Measurements from ENCODE around the gene NPLOC4.

Gene NPLOC4

GRCh38 chr17:81576621-81577277 lies 60.2 kb downstream of the NPLOC4 start:
- peaks cover 89% of the 10 kb centered on the region for H3K36me3 ChIP-seq (ENCODE audit: insufficient read depth, low read length)
- no peaks in the 10 kb centered on the region for H3K4me1 ChIP-seq (ENCODE audit: insufficient read depth, low read length)
- no peak overlapping the region for H2AFZ ChIP-seq (ENCODE audit: low read depth, low read length)
- ATAC-seq (ENCODE audit: insufficient read depth, low read depth) (no peak), DNase-seq (no peak)
- no peak overlapping the region for H3K9ac ChIP-seq (ENCODE audit: low read depth, low read length)
- no peaks in the 10 kb centered on the region for H3K27me3 ChIP-seq (ENCODE audit: insufficient read depth, low read length, poor library complexity)
- no peak overlapping the region for H3K4me3 ChIP-seq (ENCODE audit: low read depth in 1 of 2, low read length in 2 of 2)
- H3K4me2 ChIP-seq (ENCODE audit: insufficient read depth, low read length) = no peak overlapping the region
- H3K9me3 ChIP-seq (ENCODE audit: insufficient read depth, low read length, severe bottlenecking) = no peaks in the 10 kb centered on the region
- peaks cover 27% of the 10 kb centered on the region for H3K79me2 ChIP-seq (ENCODE audit: insufficient read depth, low read length)
- H3K27ac ChIP-seq (ENCODE audit: low read length) = no peak overlapping the region
- TF ChIP-seq CTCF (IDR thresholded peaks at IDR 0.05; ENCODE audit: borderline replicate concordance, extremely low read depth, low read length, poor library complexity, severe bottlenecking) = no peak
- no peak for TF ChIP-seq EZH2 (IDR thresholded peaks at IDR 0.05; ENCODE audit: borderline replicate concordance, low read depth, low read length, severe bottlenecking)
- peaks cover 42% of the 10 kb centered on the region for H4K20me1 ChIP-seq (ENCODE audit: insufficient read depth, low read length)

DNA sequence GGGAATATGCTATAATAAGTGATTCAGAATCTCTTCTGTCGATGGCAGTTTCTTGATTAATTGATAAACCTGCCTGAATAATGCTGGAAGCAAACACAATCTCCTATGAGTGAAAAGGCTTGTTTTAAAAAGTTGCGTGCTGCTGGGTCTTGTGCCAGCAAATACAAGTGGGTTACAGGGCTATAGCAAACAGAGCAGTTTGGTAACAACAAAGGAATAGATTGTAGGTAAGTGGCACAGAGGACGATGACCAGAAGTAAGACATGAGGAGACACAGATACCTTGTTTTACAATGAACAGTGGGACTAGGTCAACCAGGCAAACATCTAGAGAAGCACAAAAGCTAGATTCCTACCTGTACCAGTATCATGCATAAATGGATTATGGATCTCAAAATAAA lies 61.1 kb downstream of the NPLOC4 start:
- Histone ChIP-seq H3K4me2 (ENCODE audit: insufficient read depth, low read length) (no peak overlapping the region), H3K9me3 (ENCODE audit: insufficient read depth, low read length, severe bottlenecking) (no peaks in the 10 kb centered on the region), H3K79me2 (ENCODE audit: insufficient read depth, low read length) (peaks cover 24% of the 10 kb centered on the region), H3K27me3 (ENCODE audit: insufficient read depth, low read length, poor library complexity) (no peaks in the 10 kb centered on the region), H3K9ac (ENCODE audit: low read depth, low read length) (no peak overlapping the region), H3K4me1 (ENCODE audit: insufficient read depth, low read length) (no peaks in the 10 kb centered on the region), H2AFZ (ENCODE audit: low read depth, low read length) (no peak overlapping the region), H3K36me3 (ENCODE audit: insufficient read depth, low read length) (peaks cover 92% of the 10 kb centered on the region), H3K4me3 (ENCODE audit: low read depth in 1 of 2, low read length in 2 of 2) (no peak overlapping the region), H4K20me1 (ENCODE audit: insufficient read depth, low read length) (peaks cover 41% of the 10 kb centered on the region), H3K27ac (ENCODE audit: low read length) (no peak overlapping the region)
- TF ChIP-seq EZH2 (IDR thresholded peaks at IDR 0.05; ENCODE audit: borderline replicate concordance, low read depth, low read length, severe bottlenecking) = no peak
- TF ChIP-seq CTCF (IDR thresholded peaks at IDR 0.05; ENCODE audit: borderline replicate concordance, extremely low read depth, low read length, poor library complexity, severe bottlenecking) = no peak
- DNase-seq (no peak), ATAC-seq (ENCODE audit: insufficient read depth, low read depth) (no peak)

- H4K20me1 ChIP-seq (ENCODE audit: insufficient read depth, low read length) = peaks cover 29% of the 10 kb centered on the region
- no peak overlapping the region for H3K27ac ChIP-seq (ENCODE audit: low read length)
Measured at GRCh38 chr17:81574643-81574956, 62.3 kb downstream of the NPLOC4 start.

More at GRCh38 chr17:81574643-81574956, 62.3 kb downstream of the NPLOC4 start:
- no peaks in the 10 kb centered on the region for H3K4me1 ChIP-seq (ENCODE audit: insufficient read depth, low read length)
- H3K9me3 ChIP-seq (ENCODE audit: insufficient read depth, low read length, severe bottlenecking) = no peaks in the 10 kb centered on the region
- no peak overlapping the region for H3K4me2 ChIP-seq (ENCODE audit: insufficient read depth, low read length)
- H3K27me3 ChIP-seq (ENCODE audit: insufficient read depth, low read length, poor library complexity) = no peaks in the 10 kb centered on the region
- H3K36me3 ChIP-seq (ENCODE audit: insufficient read depth, low read length) = peaks cover 92% of the 10 kb centered on the region
- no peak overlapping the region for H3K4me3 ChIP-seq (ENCODE audit: low read depth in 1 of 2, low read length in 2 of 2)
- H3K79me2 ChIP-seq (ENCODE audit: insufficient read depth, low read length) = peaks cover 19% of the 10 kb centered on the region
- no peak for DNase-seq
- no peak for ATAC-seq (ENCODE audit: insufficient read depth, low read depth)
- TF ChIP-seq EZH2 (IDR thresholded peaks at IDR 0.05; ENCODE audit: borderline replicate concordance, low read depth, low read length, severe bottlenecking) (no peak), CTCF (IDR thresholded peaks at IDR 0.05; ENCODE audit: borderline replicate concordance, extremely low read depth, low read length, poor library complexity, severe bottlenecking) (no peak)
- H3K9ac ChIP-seq (ENCODE audit: low read depth, low read length) = no peak overlapping the region
- H2AFZ ChIP-seq (ENCODE audit: low read depth, low read length) = no peak overlapping the region

Measured in DND-41 (cell line).